Peyer's patch (tissue), 4 donors: ENCODE results near the gene PCGF3.

Source experiments
- POLR2A ChIP-seq, 2 donors: fragments of 450-650 bp; IDR thresholded peaks; one replicate each; pipeline ENCODE4 v1.5.1; 2017; ENCODE audit warnings: antibody characterized with exemption in 2 of 2, mild to moderate bottlenecking in 2 of 2, moderate library complexity in 2 of 2
- TF ChIP-seq, protein P1 (sequence below), 6 experiments: fragments of 450-650 bp in 4 of 6; fragments of 200-600 bp in 2 of 6; sonication (generic) in 1 of 6; IDR thresholded peaks; one replicate each; pipeline ENCODE4 v1.5.1; 2017 to 2019; ENCODE audit warnings: antibody characterized with exemption in 6 of 6, mild to moderate bottlenecking in 3 of 6, moderate library complexity in 1 of 6

DNA sequence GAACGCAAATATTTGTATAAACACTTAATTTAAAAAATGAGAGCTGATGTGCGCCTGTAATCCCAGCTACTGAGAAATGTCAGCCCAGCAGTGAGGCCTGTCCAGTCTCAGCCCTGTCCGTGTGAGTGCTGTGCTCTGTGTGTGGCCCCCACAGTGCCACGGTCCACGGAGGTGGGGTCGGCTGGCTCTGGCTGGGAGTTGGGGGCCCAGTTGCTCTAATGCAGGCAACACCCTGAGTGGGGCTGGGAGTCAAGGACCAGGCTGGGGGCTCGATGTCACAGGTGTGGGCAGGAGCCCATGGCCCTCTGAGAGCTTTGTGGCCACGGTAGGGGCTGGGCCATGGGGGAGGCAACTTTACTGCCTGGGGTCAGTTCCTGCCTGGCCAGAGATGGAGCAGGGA is 12.8 kb downstream of the PCGF3 start:
- TF ChIP-seq, protein P1, sequence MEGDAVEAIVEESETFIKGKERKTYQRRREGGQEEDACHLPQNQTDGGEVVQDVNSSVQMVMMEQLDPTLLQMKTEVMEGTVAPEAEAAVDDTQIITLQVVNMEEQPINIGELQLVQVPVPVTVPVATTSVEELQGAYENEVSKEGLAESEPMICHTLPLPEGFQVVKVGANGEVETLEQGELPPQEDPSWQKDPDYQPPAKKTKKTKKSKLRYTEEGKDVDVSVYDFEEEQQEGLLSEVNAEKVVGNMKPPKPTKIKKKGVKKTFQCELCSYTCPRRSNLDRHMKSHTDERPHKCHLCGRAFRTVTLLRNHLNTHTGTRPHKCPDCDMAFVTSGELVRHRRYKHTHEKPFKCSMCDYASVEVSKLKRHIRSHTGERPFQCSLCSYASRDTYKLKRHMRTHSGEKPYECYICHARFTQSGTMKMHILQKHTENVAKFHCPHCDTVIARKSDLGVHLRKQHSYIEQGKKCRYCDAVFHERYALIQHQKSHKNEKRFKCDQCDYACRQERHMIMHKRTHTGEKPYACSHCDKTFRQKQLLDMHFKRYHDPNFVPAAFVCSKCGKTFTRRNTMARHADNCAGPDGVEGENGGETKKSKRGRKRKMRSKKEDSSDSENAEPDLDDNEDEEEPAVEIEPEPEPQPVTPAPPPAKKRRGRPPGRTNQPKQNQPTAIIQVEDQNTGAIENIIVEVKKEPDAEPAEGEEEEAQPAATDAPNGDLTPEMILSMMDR (IDR thresholded peaks at IDR 0.05): no peak
- TF ChIP-seq POLR2A (IDR thresholded peaks at IDR 0.05): no peak
